ENCODE results near the gene RTN4IP1. TPM values are rescaled to one million over a fixed set of nuclear protein-coding genes. Genes with fewer than 3 reads are reported as not detected.

RTN4IP1 gene
- total and polyA plus RNA-seq, 2 of the 13 experiments (the other 11 are each of a cell fraction or from before 2014, with no cell fraction given), result 5.5 to 17.2 TPM

DNA sequence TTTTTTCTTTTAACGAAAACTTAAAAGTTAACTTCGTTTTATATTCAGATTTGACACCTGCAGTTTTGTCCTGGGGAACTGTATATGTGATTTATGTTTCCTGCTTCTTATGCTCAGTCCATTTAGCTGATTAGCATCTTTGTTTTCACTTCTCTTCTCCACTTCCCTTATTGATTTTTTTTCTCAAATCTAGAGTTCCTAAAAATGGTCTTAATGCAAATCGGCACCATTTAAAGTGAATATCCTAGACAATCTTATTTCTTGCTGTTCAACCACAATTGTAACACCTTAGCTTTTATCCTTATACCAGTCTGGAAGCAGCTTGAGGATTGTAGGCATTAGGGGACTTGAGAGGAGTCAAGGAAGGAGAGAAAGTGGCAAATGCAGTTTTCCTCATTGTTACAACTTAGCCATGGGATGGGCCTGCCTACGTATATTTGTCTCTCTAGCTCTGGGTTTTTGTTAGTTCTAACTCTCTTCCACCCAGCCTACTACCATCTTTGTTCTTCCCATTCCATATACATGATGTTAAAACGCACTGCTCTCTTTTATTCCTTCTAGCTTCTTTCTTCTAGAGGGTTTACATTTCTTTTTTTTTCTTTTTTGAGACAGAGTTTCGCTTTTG lies 8.5 kb upstream of the RTN4IP1 start:
- intact Hi-C loops (cut with micrococcal nuclease; ENCODE audit: unreplicated experiment), result loop anchor here (10.0 kb wide), 1 partner anchor 157 kb away; no protein-coding TSS in a partner anchor
- H3K9ac ChIP-seq (ENCODE audit: insufficient read depth, low read depth, low read length), result no peak overlapping the region
- no peaks in the 10 kb centered on the region for H3K27me3 ChIP-seq (ENCODE audit: control insufficient read depth in 1 of 2, insufficient read depth in 2 of 2, low read length in 2 of 2)
- H3K9me3 ChIP-seq (ENCODE audit: low read length), result no peaks in the 10 kb centered on the region
- POLR2A ChIA-PET, result no interaction called here
- H3K4me1 ChIP-seq (ENCODE audit: insufficient read depth, low read length), result peaks cover 9% of the 10 kb centered on the region; the same call in 1 of the 2 replicates
- no peak for DNase-seq (ENCODE audit: low spot score)
- H3K27ac ChIP-seq (ENCODE audit: extremely low read length, insufficient read depth, low read length), result no peak overlapping the region
- peaks cover 47% of the 10 kb centered on the region for H3K79me2 ChIP-seq (ENCODE audit: insufficient read depth, low read length)
- in situ Hi-C loops (cut with HindIII; ENCODE audit: extremely low pct_ligation_motif_present, low pct_unique_long_range_greater_than_20kb), result no loop called here
- no peak for ATAC-seq
- TF ChIP-seq ARNT2 (CRISPR knock-in tag; IDR thresholded peaks at IDR 0.05; ENCODE audit: low read depth), result no peak
- TF ChIP-seq, protein P1, sequence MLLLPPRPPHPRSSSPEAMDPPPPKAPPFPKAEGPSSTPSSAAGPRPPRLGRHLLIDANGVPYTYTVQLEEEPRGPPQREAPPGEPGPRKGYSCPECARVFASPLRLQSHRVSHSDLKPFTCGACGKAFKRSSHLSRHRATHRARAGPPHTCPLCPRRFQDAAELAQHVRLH (CRISPR knock-in tag; IDR thresholded peaks at IDR 0.05; ENCODE audit: borderline replicate concordance, low read depth), result no peak
- no peak for TF ChIP-seq BRCA1 (CRISPR knock-in tag; IDR thresholded peaks at IDR 0.05)
- TF ChIP-seq PPARG (CRISPR knock-in tag; conservative IDR thresholded peaks at IDR 0.05), result no peak
- no peak for TF ChIP-seq PAXIP1 (CRISPR knock-in tag; conservative IDR thresholded peaks at IDR 0.05)
- TF ChIP-seq NFYB (CRISPR knock-in tag; IDR thresholded peaks at IDR 0.05), result no peak
- TF ChIP-seq NKX3-1 (CRISPR knock-in tag; IDR thresholded peaks at IDR 0.05), result no peak
- TF ChIP-seq, protein P2, sequence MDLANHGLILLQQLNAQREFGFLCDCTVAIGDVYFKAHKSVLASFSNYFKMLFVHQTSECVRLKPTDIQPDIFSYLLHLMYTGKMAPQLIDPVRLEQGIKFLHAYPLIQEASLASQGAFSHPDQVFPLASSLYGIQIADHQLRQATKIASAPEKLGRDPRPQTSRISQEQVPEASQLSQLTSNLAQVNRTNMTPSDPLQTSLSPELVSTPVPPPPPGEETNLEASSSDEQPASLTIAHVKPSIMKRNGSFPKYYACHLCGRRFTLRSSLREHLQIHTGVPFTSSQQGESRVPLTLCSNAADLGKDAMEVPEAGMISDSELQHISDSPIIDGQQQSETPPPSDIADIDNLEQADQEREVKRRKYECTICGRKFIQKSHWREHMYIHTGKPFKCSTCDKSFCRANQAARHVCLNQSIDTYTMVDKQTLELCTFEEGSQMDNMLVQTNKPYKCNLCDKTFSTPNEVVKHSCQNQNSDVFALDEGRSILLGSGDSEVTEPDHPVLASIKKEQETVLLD (CRISPR knock-in tag; IDR thresholded peaks at IDR 0.05; ENCODE audit: low read depth), result no peak
- TF ChIP-seq KDM6A (CRISPR knock-in tag; IDR thresholded peaks at IDR 0.05; ENCODE audit: low read depth), result no peak
- TF ChIP-seq ZNF775 (CRISPR knock-in tag; IDR thresholded peaks at IDR 0.05; ENCODE audit: borderline replicate concordance), result no peak
- TF ChIP-seq PCBP1 (IDR thresholded peaks at IDR 0.05; ENCODE audit: borderline replicate concordance, low read depth, low read length), result no peak
- H2AFZ ChIP-seq (ENCODE audit: low read length), result no peak overlapping the region
- CTCF ChIA-PET (ENCODE audit: low intra/inter-chr PET ratio, low total read pairs), result no interaction called here
- 81% methylated on average over 6 of the region's 6 CpGs for WGBS (ENCODE audit: low lambda C conversion rate)
- no peak overlapping the region for H3K4me3 ChIP-seq (replicated peaks in 1 of 3; ENCODE audit: insufficient read depth in 1 of 3, low read depth in 2 of 3, low read length in 3 of 3)
- FAIRE-seq, result no peak
- H4K20me1 ChIP-seq (ENCODE audit: insufficient read depth, low read length), result no peaks in the 10 kb centered on the region
- peaks cover 1 to 30% of the 10 kb centered on the region in 2 experiments; a peak in 3 of 5 replicates for H3K36me3 ChIP-seq (replicated peaks in 1 of 2; ENCODE audit: control insufficient read depth in 1 of 2, insufficient read depth in 2 of 2, low read length in 2 of 2)
- BruUV-seq (replicated peaks), result no TSS peak
- H3K4me2 ChIP-seq (ENCODE audit: low read depth, low read length), result no peak overlapping the region

Measured in HepG2 (cell line).